Effector memory CD4-positive, alpha-beta T cell (primary cell): Measurements from ENCODE around the gene ID1.
"Not testable (repeated sequence)": the region's sequence is repeated elsewhere in the genome, so short reads cannot be mapped to it uniquely, and the experiment has no call there.

Experiments used
- DNase-seq, 3 donors: peaks; one replicate each; pipeline ENCODE4 v3.0.0-alpha.2; 2020
- H3K27ac ChIP-seq: 2 replicates; pipeline ENCODE4 v1.7.0; 2013; ENCODE audit warnings: mild to moderate bottlenecking, low read length, moderate library complexity; ENCODE audit not compliant: insufficient read depth, poor library complexity, severe bottlenecking
- H3K27me3 ChIP-seq: replicated peaks from 2 replicates; pipeline ENCODE4 v1.7.0; 2013; ENCODE audit warnings: mild to moderate bottlenecking, low read length; ENCODE audit not compliant: insufficient read depth, control insufficient read depth, poor library complexity, severe bottlenecking
- H3K36me3 ChIP-seq: 2 replicates; pipeline ENCODE4 v1.7.0; 2013; ENCODE audit warnings: mild to moderate bottlenecking, low read length, moderate library complexity; ENCODE audit not compliant: control insufficient read depth, insufficient read depth
- H3K4me1 ChIP-seq: 2 replicates; pipeline ENCODE4 v1.7.0; 2013; ENCODE audit warnings: low read length, mild to moderate bottlenecking; ENCODE audit not compliant: control insufficient read depth, insufficient read depth, poor library complexity, severe bottlenecking
- H3K4me3 ChIP-seq: 2 replicates; pipeline ENCODE4 v1.7.0; 2013; ENCODE audit warnings: low read length, low read depth, mild to moderate bottlenecking; ENCODE audit not compliant: insufficient read depth, poor library complexity, severe bottlenecking
- H3K9me3 ChIP-seq: 2 replicates; pipeline ENCODE4 v1.7.0; 2013; ENCODE audit warnings: mild to moderate bottlenecking, low read length, moderate library complexity; ENCODE audit not compliant: control insufficient read depth

The ID1 gene

DNA sequence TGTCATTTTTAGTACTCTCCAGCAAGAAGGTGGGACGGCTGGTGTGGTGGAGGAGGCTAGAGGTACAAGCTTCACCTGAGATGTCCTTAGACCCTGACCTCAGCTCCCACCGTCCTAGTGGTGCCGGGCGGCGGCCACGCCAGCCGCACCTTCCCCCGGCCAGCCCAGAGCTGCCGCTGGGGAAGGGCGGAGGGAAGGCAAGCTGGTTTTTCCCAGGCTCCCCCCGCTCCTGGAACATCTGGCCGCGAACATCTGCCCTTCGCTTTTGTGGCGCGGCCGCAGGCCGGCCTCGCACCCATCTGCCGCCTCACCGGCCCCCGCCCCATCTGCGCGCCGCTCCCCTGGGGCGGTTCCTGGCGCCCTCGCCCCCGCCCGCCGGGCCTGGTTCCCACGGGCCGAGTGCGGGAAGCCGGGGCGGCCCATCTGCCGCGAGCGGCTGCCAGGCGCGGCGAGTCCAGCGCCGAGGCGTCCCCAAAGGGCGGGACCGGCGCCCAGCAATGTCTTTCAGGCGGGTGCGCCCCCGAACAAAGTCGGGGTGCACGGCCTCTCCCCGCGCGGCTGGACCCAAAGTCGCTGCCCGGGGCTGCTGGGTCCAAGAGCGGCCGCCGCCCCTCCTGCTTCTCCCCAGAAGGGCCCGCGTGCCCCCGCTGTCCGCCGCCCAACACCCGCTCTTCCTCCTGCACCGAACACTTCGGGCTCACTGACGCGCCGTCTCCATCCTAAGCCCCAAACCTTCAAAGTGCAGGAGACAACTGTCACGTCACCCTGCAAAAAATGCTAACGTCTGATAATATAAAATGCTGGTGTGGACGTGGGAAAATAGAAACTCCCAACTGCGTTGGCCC, 17.3 kb upstream of the ID1 start:
- DNase-seq = no peak
- Histone ChIP-seq H3K27me3 (peaks cover 12% of the 10 kb centered on the region), H3K9me3 (no peaks in the 10 kb centered on the region), H3K4me1 (peaks cover 8% of the 10 kb centered on the region), H3K27ac (no peak overlapping the region), H3K4me3 (peak overlapping the region; percentile 38), H3K36me3 (no peaks in the 10 kb centered on the region)

DNA sequence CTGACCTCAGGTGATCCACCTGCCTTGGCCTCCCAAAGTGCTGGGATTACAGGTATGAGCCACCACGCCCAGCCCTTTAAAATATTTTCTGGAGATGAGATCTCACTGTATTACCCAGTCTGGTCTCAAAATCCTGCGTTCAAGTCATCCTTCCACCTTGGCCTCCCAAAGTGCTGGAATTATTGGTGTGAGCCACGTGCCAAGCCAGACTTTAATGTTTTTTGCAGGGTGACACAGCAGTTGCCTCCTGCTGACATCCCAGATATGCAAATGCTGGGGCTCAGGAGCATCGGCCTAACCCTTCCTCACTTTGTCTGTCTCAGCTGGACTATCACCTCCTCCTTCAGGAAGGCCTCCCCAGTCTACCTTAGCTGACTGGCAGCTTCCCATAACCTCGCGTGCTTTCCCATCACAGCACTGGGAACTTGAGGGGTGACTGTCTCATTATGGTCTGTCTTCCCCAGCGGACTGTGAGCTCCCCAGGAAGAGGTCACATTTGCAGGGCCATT, 14.3 kb upstream of the ID1 start:
- Histone ChIP-seq H3K27me3 (peaks cover 12% of the 10 kb centered on the region), H3K36me3 (no peaks in the 10 kb centered on the region), H3K27ac (no peak overlapping the region), H3K4me3 (no peak overlapping the region), H3K4me1 (peaks cover 8% of the 10 kb centered on the region), H3K9me3 (no peaks in the 10 kb centered on the region)
- DNase-seq = no peak

DNA sequence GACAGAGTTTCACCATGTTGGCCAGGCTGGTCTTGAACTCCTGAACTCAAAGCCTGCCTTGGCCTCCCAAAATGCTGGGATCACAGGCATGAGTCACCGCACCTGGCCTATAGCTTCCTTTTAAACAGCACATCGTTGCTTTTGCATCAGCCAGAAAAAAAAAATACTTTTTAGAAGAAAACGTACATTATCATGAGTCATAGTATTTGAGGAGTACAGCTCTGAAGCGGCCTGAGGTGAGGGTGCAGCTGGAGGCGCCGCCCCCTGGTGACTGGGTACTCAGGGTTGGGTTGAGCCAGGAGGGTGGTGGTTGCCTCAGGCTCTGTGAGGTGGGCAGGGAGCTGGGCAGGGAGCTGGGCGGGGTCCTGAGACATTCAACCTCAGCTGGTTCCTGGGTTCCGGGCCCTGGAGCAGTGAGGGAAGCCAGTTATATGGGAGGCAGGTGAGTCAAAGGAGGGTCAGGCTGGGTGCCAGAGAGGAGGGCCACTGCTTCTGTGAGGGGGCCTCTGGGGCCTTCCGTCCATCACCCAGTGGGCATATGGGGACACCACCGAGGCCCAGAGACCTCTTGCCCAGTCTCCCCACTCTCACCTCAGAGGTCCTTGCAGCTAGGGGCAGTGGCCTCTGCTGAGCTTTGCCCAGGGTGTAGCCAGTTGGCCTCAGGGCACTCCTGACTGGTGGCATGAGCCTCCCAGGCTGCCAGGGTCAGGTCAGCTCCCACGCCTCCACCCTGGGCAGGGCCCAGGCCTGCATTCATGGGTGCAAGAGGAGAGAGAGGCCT, 11.7 kb upstream of the ID1 start:
- Histone ChIP-seq H3K9me3 (no peaks in the 10 kb centered on the region), H3K27ac (no peak overlapping the region), H3K4me1 (no peaks in the 10 kb centered on the region), H3K27me3 (no peaks in the 10 kb centered on the region), H3K36me3 (no peaks in the 10 kb centered on the region), H3K4me3 (no peak overlapping the region)
- DNase-seq = no peak

DNA sequence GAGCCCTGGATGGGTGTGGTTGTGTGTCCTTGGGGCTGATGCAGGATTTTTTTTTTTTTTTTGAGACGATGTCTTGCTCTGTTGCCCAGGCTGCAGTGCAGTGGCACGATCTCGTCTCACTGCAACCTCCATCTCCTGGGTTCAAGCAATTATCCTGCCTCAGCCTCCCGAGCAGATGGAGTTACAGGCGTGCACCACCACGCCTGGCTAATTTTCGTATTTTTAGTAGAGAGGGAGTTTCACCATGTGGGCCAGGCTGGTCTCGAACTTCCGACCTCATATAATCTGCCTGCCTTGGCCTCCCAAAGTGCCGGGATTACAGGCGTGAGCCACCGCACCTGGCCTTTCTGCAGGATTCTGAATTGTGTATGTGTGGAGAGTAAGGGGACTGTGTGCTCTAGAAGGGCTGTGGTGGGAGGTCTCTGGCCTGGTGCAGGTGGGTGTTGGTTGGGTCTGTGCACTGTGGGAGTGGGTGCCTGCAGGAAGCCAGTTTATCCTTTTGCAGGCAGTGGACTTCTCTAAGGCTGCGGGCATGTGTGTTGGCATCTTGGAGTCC, 11.0 kb upstream of the ID1 start:
- no peaks in the 10 kb centered on the region for H3K27me3 ChIP-seq
- H3K4me1 ChIP-seq = no peaks in the 10 kb centered on the region
- H3K9me3 ChIP-seq = no peaks in the 10 kb centered on the region
- H3K27ac ChIP-seq = no peak overlapping the region
- no peaks in the 10 kb centered on the region for H3K36me3 ChIP-seq
- H3K4me3 ChIP-seq = no peak overlapping the region
- no peak for DNase-seq

DNA sequence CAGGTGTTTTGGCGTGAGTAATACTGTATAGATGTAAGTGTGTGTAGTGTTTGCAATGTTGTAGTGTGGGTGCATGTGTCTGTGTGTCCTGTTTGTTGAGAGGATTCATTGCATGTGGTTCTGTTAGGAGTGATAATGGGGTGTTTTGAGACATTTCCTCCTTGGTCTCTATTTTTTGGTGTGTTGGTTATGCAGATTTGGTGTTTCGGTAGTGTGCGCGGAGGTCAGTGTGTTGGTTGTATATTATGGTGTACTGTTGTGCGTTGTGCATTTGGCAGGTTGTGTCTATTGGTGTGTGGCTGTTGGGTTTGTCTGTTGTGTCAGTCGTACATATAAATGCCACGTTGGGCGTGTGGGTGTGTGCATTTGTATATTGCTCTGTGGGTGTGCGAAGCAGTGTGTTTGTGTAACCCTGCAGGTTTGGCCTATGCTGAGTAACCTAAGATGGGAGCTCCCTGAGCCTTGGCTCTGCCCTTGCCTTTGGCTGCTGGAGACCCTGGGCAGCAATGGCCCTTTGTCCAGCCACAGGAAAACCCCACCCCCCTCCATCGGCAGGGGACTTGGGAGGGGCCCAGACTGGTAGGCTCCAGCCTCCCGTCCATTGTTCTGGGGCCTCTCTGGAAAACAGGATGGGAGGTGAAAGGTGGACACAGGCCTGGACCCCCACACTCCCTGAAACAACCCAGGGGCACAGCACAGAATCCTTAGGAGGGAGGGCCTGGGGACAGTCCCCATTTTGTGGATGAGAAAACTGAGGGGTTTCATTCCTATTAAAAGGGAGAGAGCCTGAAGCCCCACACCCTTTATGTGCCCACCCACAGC, 10.3 kb upstream of the ID1 start:
- DNase-seq = no peak
- Histone ChIP-seq H3K4me3 (no peak overlapping the region), H3K9me3 (no peaks in the 10 kb centered on the region), H3K27ac (no peak overlapping the region), H3K4me1 (no peaks in the 10 kb centered on the region), H3K27me3 (no peaks in the 10 kb centered on the region), H3K36me3 (no peaks in the 10 kb centered on the region)

DNA sequence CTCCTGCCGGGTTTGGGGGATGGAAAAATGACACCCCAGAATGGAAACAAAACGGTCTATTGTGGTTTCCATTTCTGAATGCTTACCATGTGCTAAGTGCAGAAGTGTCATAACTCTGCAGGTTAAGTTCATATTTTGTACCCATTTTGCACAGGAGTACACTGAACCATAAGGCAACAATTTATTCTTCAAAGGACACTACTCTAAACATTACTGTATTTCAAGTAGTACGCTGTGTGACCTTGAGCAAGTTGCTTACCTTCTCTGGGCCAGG, 9.8 kb upstream of the ID1 start:
- Histone ChIP-seq H3K27ac (no peak overlapping the region), H3K4me1 (no peaks in the 10 kb centered on the region), H3K36me3 (no peaks in the 10 kb centered on the region), H3K9me3 (no peaks in the 10 kb centered on the region), H3K4me3 (no peak overlapping the region), H3K27me3 (no peaks in the 10 kb centered on the region)
- no peak for DNase-seq

DNA sequence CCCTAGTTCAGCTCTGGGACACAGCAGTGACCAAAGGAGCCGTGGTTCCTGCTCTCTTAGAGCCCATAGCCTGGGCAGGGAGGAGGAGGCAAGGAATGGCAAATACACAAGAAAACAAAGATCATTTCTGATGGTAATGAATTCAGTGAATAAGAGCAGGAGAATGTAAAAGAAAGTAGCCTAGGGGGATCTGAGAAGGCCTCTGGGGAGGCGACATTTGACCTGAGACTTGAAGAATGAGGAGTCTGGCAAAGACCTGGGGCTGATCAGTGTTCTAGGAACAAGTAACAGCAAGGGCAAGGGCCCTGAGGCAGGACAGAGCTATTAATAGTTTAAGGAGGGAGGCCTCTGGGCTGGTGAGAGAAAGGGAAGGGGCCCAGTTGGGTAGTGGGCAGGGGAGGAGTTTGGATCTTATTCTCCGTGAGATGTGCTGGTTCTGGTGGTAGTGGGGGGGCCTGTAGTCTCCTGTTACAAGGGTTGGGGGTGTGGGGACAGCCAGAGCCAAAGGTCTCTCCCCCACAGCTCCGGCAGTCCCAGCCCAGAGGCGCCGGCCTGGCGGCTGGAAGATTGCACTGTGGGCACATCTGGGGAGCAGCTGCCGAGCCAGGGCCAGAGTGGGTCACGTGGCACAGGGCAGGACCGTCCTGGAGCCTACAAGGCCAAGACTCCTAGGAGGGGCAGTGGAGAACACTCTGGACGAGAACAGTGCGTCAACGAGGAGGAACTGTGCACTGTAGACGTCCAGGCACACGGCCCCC, 9.3 kb upstream of the ID1 start:
- Histone ChIP-seq H3K9me3 (no peaks in the 10 kb centered on the region), H3K36me3 (no peaks in the 10 kb centered on the region), H3K4me1 (no peaks in the 10 kb centered on the region), H3K27me3 (no peaks in the 10 kb centered on the region), H3K4me3 (no peak overlapping the region), H3K27ac (no peak overlapping the region)
- DNase-seq = no peak

DNA sequence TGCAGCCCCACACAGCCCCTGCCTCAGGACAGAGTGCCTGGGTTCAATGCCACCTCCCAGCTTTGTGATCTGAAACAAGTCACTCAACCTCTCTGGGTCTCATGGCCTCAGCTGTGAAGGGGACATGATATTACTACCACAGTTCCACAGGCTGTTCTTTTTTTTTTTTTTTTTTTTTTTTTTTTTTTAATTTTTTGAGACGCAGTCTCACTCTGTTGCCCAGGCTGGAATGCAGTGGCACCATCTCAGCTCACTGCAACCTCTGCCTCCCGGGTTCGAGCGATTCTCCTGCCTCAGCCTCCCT, 8.7 kb upstream of the ID1 start:
- H3K27ac ChIP-seq, H3K4me3 ChIP-seq, H3K4me1 ChIP-seq, DNase-seq, H3K27me3 ChIP-seq, H3K9me3 ChIP-seq, H3K36me3 ChIP-seq: not testable (repeated sequence)

DNA sequence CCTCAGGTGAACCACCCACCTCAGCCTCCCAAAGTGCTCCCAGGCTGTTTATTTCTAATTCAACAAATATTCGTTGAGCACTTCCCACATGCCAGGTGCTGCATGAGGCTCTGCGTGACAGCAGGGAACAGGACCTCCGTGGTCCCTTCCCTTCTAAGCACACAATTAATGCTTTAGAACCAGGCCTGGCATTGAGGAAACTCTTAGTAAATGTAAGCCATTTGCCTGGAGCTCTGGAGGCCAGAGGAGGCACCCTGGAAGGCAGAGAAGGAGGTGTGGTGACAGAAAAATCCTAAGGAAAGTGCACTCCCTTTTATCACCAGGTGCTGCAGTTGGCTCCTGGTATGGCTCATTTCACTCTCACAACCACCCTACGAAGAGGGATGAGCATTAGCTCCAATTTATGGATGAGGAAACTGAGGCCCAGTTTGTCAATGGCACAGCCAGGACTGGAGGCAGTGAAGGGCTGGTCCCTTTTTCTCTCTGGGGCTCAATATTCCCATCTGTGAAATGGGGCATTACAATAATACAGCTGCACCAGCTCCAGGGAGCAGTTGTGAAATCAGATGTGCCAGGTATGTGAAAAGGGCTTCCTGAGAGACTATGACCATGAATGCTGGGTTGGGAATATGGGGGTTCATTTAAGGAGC, 8.1 kb upstream of the ID1 start:
- Histone ChIP-seq H3K4me3 (no peak overlapping the region), H3K4me1 (no peaks in the 10 kb centered on the region)

More for the DNA sequence above, 8.1 kb upstream of the ID1 start:
- H3K27me3 ChIP-seq = no peaks in the 10 kb centered on the region
- DNase-seq = no peak
- H3K27ac ChIP-seq = no peak overlapping the region
- H3K9me3 ChIP-seq = no peaks in the 10 kb centered on the region
- no peaks in the 10 kb centered on the region for H3K36me3 ChIP-seq
